Heart left ventricle (tissue), 16 donors: ENCODE results near the gene SLC12A3. TPM values are rescaled to one million over a fixed set of nuclear protein-coding genes. Genes with fewer than 3 reads are reported as not detected.
A peak's percentile ranks its signal among the peaks of the same experiment; 100 is the strongest.

Experiments used
- ATAC-seq, 4 donors: fragments of 200-7000 bp; cut with Tn5 transposase; one replicate each; pipeline ENCODE4 v1.9.1; 2020 to 2022; ENCODE audit warnings: moderate library complexity in 4 of 4, mild to moderate bottlenecking in 3 of 4, moderate number of reproducible peaks in 1 of 4
- DNase-seq, 5 donors: peaks; one replicate each; pipeline ENCODE4 v3.0.0-alpha.2; 2020
- H3K27ac ChIP-seq, 12 donors: fragments of 200-600 bp; sonication (generic) in 4 of 12; one replicate each; pipeline versions ENCODE4 v1.5.0 to v1.8.0; 2016 to 2022; ENCODE audit warnings: mild to moderate bottlenecking in 2 of 12
- H3K27me3 ChIP-seq, 9 donors: fragments of 200-600 bp; sonication (generic) in 2 of 9; one replicate each; pipeline versions ENCODE4 v1.5.1 to v1.8.0; 2016 to 2022; ENCODE audit warnings: mild to moderate bottlenecking in 3 of 9
- H3K36me3 ChIP-seq, 9 donors: fragments of 200-600 bp; sonication (generic) in 2 of 9; one replicate each; pipeline versions ENCODE4 v1.5.0 to v1.8.0; 2018 to 2022; ENCODE audit warnings: mild to moderate bottlenecking in 2 of 9
- H3K4me1 ChIP-seq, 12 donors: fragments of 200-600 bp; sonication (generic) in 4 of 12; one replicate each; pipeline versions ENCODE4 v1.5.0 to v1.8.0; 2016 to 2022; ENCODE audit warnings: mild to moderate bottlenecking in 3 of 12
- H3K4me3 ChIP-seq, 12 donors: fragments of 200-600 bp; sonication (generic) in 4 of 12; one replicate each; pipeline versions ENCODE4 v1.5.0 to v1.8.0; 2017 to 2022; ENCODE audit warnings: mild to moderate bottlenecking in 9 of 12, moderate library complexity in 4 of 12
- H3K9me3 ChIP-seq, 12 donors: fragments of 200-600 bp; sonication (generic) in 4 of 12; one replicate each; pipeline versions ENCODE4 v1.5.0 to v1.8.0; 2016 to 2022; ENCODE audit warnings: mild to moderate bottlenecking in 1 of 12
- CTCF ChIP-seq, 12 donors: fragments of 200-600 bp; sonication (generic) in 4 of 12; IDR thresholded peaks; one replicate each; pipeline versions ENCODE4 v1.5.0 to v1.8.0; 2018 to 2022; ENCODE audit warnings: antibody characterized with exemption in 12 of 12, mild to moderate bottlenecking in 5 of 12
- POLR2A ChIP-seq, 2 donors: fragments of 450-650 bp; IDR thresholded peaks; one replicate each; pipeline ENCODE4 v1.6.1; 2017; ENCODE audit warnings: antibody characterized with exemption in 2 of 2, mild to moderate bottlenecking in 2 of 2, moderate library complexity in 2 of 2
- WGBS, 4 donors: extraction: QIAGEN DNeasy Blood & Tissue Kit in 2 of 4; methylation state at CpG; one replicate each; pipeline versions ENCODE4 v1.1.5 to v1.1.7; 2013 to 2018; 5-methylcytosine and 5-hydroxymethylcytosine counted together
- intact Hi-C, 10 donors: fragments of 100-400 bp; cut with DNase I; formaldehyde crosslinking; loops; one replicate each; pipeline versions ENCODE4 v1.11.1 to v1.14.2; 2022
- long read RNA-seq, 3 donors: library from polyadenylated mRNA; unstranded; transcript quantifications; one replicate each; pipeline ENCODE4 v2.0.0, GENCODE V29; 2020 to 2021
- polyA plus RNA-seq, 2 donors: library from polyadenylated mRNA; stranded (reverse); fragments of 200-250 nt; gene quantifications; one replicate each; pipeline ENCODE4 v1.2.3, GENCODE V29; 2013
- total RNA-seq, 9 donors: library from RNA; depleted of rRNA in 2 of 9; stranded (reverse); fragments of >200 nt in 2 of 9; fragmentation: NEBNext Ultra II Directional in 3 of 9; extraction: Animal tissue kit (Norgen Biotek cat#: 25700) in 3 of 9; gene quantifications; one replicate each; pipeline versions ENCODE4 v1.1.0 to v1.2.4, GENCODE V29; 2016 to 2023
- donor health status: ischemic (EF 13 %, LVEDD 7.1; RV severe dilation, severe dysfunction).
- donor health status: healthy with polysubstance abuse.
- donor health status: DM: no; HTN: yes; CAD: no.
- donor health status: DM: no; HTN: no; CAD: no.
- donor health status: ischemic (EF 25% LVEDD 6.9; RV normal size, moderate dysfunction).
- donor health status: ischemic (EF 25% LVEDD 5.7; RV mildly dilated, moderate dysfunction).
- donor health status: healthy.
- donor health status: DM: yes; HTN: yes; CAD: no.
- donor health status: ischemic (EF 35%, LVEDD 5.7; RV mildly dilated, moderate dysfunction).
- donor health status: nonischemic (EF 11% LVEDD 7.7; RV severe dilation, severe dysfunction).
- donor health status: DM: yes; HTN: yes; CAD: no.
- donor health status: PGD.
- donor health status: ischemic (EF 29% LVEDD 5.4; RV normal size, mild dysfunction).
- donor health status: nonischemic (EF 23%, LVEDD 6.1; RV moderate dilation, normal function).

The SLC12A3 gene
- total RNA-seq (under 1 TPM in 1 of 9 donors, not detected in 8; 0.08 TPM), polyA plus RNA-seq (not detected)
- long read RNA-seq, donor 1 = 0 reads
- long read RNA-seq, donor 2 = 0 reads
- long read RNA-seq, donor 3 = 0 reads

- WGBS, 4 donors = 78 to 93% (median 78%) methylated on average over 6 to 12 of the region's 12 CpGs
- ATAC-seq (no peak), DNase-seq (no peak)
- TF ChIP-seq POLR2A (IDR thresholded peaks at IDR 0.05) (no peak), CTCF (IDR thresholded peaks at IDR 0.05) (no peak)
- H3K27me3 ChIP-seq = no peaks in the 10 kb centered on the region
- peaks cover 0 to 22% (median 5%) of the 10 kb centered on the region in 12 donors for H3K4me1 ChIP-seq
- H3K36me3 ChIP-seq = no peaks in the 10 kb centered on the region
- H3K27ac ChIP-seq = no peak within 1 kb of the TSS
- intact Hi-C loops = loop anchor here (5.0 to 10.0 kb wide), 9 partner anchors 47 to 310 kb away; partner anchors contain the start of gene HERPUD1 (in 8 of the 10)
- no peak within 1 kb of the TSS for H3K4me3 ChIP-seq
- H3K9me3 ChIP-seq = no peaks in the 10 kb centered on the region
Observed at GRCh38 chr16:56864960-56865359, at the start of gene SLC12A3. Gene SLC12A3, plus strand, starts transcription at chr16:56865207. Its CDS starts 29 bp downstream, at chr16:56865236.

GRCh38 chr16:56815721-56816120, 49.3 kb upstream of the SLC12A3 start:
- Histone ChIP-seq H3K27me3 (no peaks in the 10 kb centered on the region), H3K36me3 (peaks cover 0 to 26% (median 23%) of the 10 kb centered on the region in 9 donors), H3K27ac (no peak overlapping the region), H3K4me1 (peaks cover 0 to 5% (median 0%) of the 10 kb centered on the region in 12 donors), H3K4me3 (no peak overlapping the region), H3K9me3 (no peaks in the 10 kb centered on the region)
- intact Hi-C loops = no loop called here
- DNase-seq (peak in 2 of 5 donors; percentile 47 to 61), ATAC-seq (peak; percentile 77 to 90 (median 86))
- TF ChIP-seq CTCF (IDR thresholded peaks at IDR 0.05) = no peak
- TF ChIP-seq POLR2A (IDR thresholded peaks at IDR 0.05) = no peak

- intact Hi-C loops = no loop called here
Observed at GRCh38 chr16:56817056-56817455, 48.0 kb upstream of the SLC12A3 start.

GRCh38 chr16:56817938-56818337, 47.1 kb upstream of the SLC12A3 start:
- no peak for TF ChIP-seq CTCF (IDR thresholded peaks at IDR 0.05)
- TF ChIP-seq POLR2A (IDR thresholded peaks at IDR 0.05) = no peak
- peaks cover 0 to 1% (median 0%) of the 10 kb centered on the region in 12 donors for H3K4me1 ChIP-seq
- intact Hi-C loops = no loop called here
- no peak for ATAC-seq
- peaks cover 0 to 47% (median 41%) of the 10 kb centered on the region in 9 donors for H3K36me3 ChIP-seq
- 97 to 100% (median 100%) methylated on average over 1 of the region's 1 CpG for WGBS, 4 donors
- no peak overlapping the region for H3K27ac ChIP-seq
- H3K4me3 ChIP-seq = no peak overlapping the region
- no peaks in the 10 kb centered on the region for H3K27me3 ChIP-seq
- no peaks in the 10 kb centered on the region for H3K9me3 ChIP-seq
- DNase-seq = no peak

More at GRCh38 chr16:56817056-56817455, 48.0 kb upstream of the SLC12A3 start:
- ATAC-seq (no peak), DNase-seq (no peak)
- peaks cover 0 to 38% (median 36%) of the 10 kb centered on the region in 9 donors for H3K36me3 ChIP-seq
- no peak overlapping the region for H3K4me3 ChIP-seq
- no peak overlapping the region for H3K27ac ChIP-seq
- no peaks in the 10 kb centered on the region for H3K9me3 ChIP-seq
- H3K4me1 ChIP-seq = peaks cover 0 to 5% (median 0%) of the 10 kb centered on the region in 12 donors
- TF ChIP-seq CTCF (IDR thresholded peaks at IDR 0.05) (no peak), POLR2A (IDR thresholded peaks at IDR 0.05) (no peak)
- H3K27me3 ChIP-seq = no peaks in the 10 kb centered on the region
